ENCODE results near the gene TIMM17B.

DNA sequence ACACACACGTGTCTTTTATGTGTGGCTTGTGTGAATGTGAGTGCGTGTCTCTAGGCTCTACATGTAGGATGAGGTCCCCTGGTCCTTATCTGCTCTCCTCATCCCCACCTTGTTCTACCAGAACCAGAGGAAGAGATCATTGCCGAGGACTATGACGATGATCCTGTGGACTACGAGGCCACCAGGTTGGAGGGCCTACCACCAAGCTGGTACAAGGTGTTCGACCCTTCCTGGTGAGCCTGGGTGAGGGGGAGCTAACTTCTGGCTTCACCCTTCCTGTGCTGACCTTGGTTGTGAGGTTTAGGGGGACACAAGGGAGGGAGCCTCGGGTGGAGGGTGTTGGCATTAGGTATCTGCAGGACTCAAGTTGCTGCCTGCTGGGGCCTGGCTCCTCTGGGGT lies 3.5 kb upstream of the TIMM17B start:
- TF ChIP-seq POLR2AphosphoS5 (IDR thresholded peaks at IDR 0.05; ENCODE audit: low read depth, low read length) (no peak), POLR2A (IDR thresholded peaks at IDR 0.05; ENCODE audit: low read depth, low read length) (no peak), TAF1 (IDR thresholded peaks at IDR 0.05; ENCODE audit: low read depth, low read length) (no peak)

Data from GM12891 (cell line).